HCT116 (cell line): Measurements from ENCODE around the gene GDI1.
A peak's percentile ranks its signal among the peaks of the same experiment; 100 is the strongest.

Source experiments
- CTCF ChIP-seq, 3 experiments: fragments of 200-600 bp in 1 of 3; sonication (generic) in 1 of 3; IDR thresholded peaks in 2 of 3; conservative IDR thresholded peaks in 1 of 3; 2 replicates each; pipeline ENCODE4 v1.5.1; 2012 to 2017; ENCODE audit warnings: low read depth in 2 of 3, low read length in 2 of 3, antibody characterized with exemption in 1 of 3, borderline replicate concordance in 1 of 3, control low read depth in 1 of 3, mild to moderate bottlenecking in 1 of 3, mixed read lengths in 1 of 3, mixed run types in 1 of 3, moderate library complexity in 1 of 3; ENCODE audit not compliant: insufficient read depth in 1 of 3
- EZH2 ChIP-seq: fragments of 200-600 bp; sonication (generic); IDR thresholded peaks from 2 replicates; pipeline ENCODE4 v1.6.1; 2017; ENCODE audit warnings: antibody characterized with exemption, mixed run types
- JUND ChIP-seq: IDR thresholded peaks from 2 replicates; pipeline ENCODE4 v1.6.1; 2012
- MAX ChIP-seq: IDR thresholded peaks from 2 replicates; pipeline ENCODE4 v1.6.1; 2012
- POLR2A ChIP-seq: IDR thresholded peaks from 2 replicates; pipeline ENCODE4 v1.7.0; 2011; ENCODE audit warnings: borderline replicate concordance; ENCODE audit not compliant: insufficient read depth, insufficient read length; ENCODE audit errors: extremely low read depth
- POLR2AphosphoS5 ChIP-seq: IDR thresholded peaks from 2 replicates; pipeline ENCODE4 v1.6.1; 2011; ENCODE audit warnings: mild to moderate bottlenecking, low read depth, low read length, moderate library complexity
- RAD21 ChIP-seq: IDR thresholded peaks from 2 replicates; pipeline ENCODE4 v1.6.1; 2012; ENCODE audit warnings: low read depth, mild to moderate bottlenecking
- REST ChIP-seq: IDR thresholded peaks from 2 replicates; pipeline ENCODE4 v1.6.1; 2012; ENCODE audit warnings: low read depth
- SIN3A ChIP-seq: IDR thresholded peaks from 2 replicates; pipeline ENCODE4 v1.6.1; 2012; ENCODE audit warnings: low read depth
- SRF ChIP-seq: IDR thresholded peaks from 2 replicates; pipeline ENCODE4 v1.6.1; 2012; ENCODE audit warnings: low read depth
- YY1 ChIP-seq: IDR thresholded peaks from 2 replicates; pipeline ENCODE4 v1.6.1; 2011; ENCODE audit warnings: low read length, low read depth, moderate library complexity, mild to moderate bottlenecking; ENCODE audit not compliant: insufficient replicate concordance; ENCODE audit errors: extremely low read depth

DNA sequence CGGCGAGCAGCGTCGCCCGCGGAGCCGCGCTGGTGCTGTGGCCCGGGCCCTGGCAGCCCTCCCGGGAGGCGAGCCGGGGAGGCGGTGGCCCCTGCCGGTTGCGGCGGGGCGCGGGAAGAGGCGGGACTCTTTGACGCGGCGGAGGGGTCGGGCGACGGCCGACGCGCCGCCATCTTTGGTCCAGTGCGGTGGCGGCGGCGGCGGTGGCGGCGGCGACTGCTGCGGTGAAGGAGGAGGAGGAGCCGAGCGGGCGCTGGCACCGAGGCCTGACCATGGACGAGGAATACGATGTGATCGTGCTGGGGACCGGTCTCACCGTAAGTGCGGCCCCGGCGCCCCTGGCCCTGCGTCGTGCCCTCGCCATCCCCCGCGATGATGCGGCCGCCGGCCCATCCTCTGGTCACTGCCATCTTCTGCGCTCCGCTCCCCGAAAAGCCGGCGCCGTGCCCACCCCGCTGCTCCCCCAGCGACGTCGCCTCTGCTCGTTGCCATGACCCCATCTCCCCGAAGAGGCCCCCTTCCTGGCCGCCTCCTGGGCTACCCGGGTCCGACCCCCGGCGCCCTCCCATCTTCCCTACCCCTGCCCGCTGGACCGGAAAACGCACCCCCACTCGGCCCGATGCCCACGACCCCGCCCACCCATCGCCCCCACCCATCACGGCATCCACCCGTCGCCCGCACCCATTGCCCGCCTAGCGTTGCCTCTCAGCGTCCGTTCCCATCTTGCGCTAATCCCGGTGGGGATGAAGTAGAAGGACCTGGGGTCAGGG, at the start of gene GDI1:
- TF ChIP-seq SIN3A (no peak), SRF (no peak), EZH2 (no peak), YY1 (peak; percentile 88), POLR2AphosphoS5 (peak; percentile 54), CTCF (IDR thresholded peaks at IDR 0.05 in 2 of 3, conservative IDR thresholded peaks at IDR 0.05 in 1 of 3; ENCODE audit: borderline replicate concordance in 1 of 3, insufficient read depth in 1 of 3, low read depth in 2 of 3, low read length in 2 of 3) (no peak), REST (no peak), JUND (no peak), POLR2A (no peak), MAX (no peak), RAD21 (no peak)
